GM12801 (cell line): ENCODE measurements around the gene ATP8B1.

Experiments
- CTCF ChIP-seq: IDR thresholded peaks from one replicate; pipeline ENCODE4 v1.5.1; 2011; ENCODE audit warnings: control low read depth; ENCODE audit not compliant: insufficient read length; ENCODE audit errors: extremely low read depth

ATP8B1 gene

DNA sequence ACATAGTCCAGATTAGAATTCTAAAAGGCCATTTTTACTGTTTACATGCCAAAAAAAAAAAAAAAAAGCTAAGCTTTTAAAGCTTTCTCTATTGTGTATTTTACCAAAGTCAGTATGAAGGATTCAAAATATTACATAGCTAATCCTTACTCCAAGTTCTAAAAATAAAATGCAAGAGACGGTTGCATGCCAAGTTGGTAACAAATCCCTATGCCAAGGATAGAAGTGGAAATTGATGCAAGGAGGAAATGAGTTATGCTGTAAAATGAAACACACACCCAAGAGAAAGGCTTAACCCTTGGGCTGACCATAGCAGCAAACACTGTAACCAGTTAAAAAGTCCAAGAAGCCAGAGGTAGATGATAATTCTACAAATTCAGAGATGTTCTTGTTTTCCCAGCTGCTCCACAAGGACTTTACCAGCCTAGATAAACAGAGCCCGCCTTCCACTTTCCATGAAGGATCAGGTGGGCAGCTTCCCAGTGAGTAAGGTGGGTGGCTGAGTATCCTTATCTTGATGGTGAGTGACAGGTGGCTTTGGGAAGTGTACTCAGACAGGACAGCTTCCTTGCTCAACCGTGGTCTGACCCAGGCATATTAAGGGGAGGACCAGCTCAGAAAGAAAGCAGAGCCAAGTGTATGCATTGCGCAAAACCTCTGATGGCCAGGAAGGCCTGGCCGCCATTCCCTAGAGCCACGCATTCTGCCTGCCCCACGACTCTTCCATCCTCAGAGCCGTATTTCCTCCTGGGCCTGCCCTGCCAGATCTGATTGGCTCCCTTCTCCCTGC, 34.4 kb downstream of the ATP8B1 start:
- TF ChIP-seq CTCF = no peak

- no peak for TF ChIP-seq CTCF
Measured at GRCh38 chr18:57767259-57768050, 35.7 kb downstream of the ATP8B1 start.

- TF ChIP-seq CTCF = no peak
Measured at GRCh38 chr18:57764995-57765394, 38.1 kb downstream of the ATP8B1 start.

DNA sequence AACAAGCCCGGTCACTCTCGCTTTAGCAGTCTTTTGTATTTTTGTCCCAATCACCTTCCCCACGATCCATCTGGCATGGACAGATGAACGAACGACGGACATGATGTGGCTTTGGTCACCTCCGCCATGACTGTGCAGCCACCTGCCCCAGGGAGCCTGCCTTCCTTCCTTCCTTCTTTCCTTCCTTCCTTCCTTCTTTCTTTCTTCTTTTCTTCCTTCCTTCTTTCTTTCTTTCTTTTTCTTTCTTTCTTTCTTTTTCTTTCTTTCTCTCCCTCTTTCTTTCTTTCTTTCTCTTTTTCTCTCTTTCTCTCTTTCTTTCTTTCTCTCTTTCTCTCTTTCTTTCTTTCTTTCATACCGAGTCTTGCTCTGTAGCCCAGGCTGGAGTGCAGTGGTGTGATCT, 39.0 kb downstream of the ATP8B1 start:
- TF ChIP-seq CTCF = no peak

DNA sequence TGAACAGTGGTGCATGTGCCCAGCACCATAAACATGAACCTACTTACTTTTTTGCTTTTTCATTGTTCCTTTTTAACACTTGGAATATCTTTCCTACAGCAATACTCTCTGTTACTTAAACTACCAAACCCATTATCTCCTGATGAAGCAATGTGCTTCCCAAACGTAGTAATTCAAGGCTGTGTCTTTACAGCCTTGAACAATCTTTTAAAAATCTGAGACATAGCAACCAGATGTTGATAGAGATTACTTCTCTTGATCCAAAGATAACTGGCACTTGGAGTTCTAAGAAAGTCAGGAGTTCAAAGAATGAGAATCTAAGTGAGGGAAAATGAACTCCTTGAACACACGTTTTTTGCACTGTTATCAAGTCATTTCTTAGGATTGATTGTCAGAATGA, 40.4 kb downstream of the ATP8B1 start:
- TF ChIP-seq CTCF = no peak

- no peak for TF ChIP-seq CTCF
Measured at GRCh38 chr18:57759650-57760049, 43.5 kb downstream of the ATP8B1 start.

GRCh38 chr18:57755473-57756067, 47.5 kb downstream of the ATP8B1 start:
- TF ChIP-seq CTCF = no peak
